Heart right ventricle (tissue), 16 donors: ENCODE measurements around the gene PPM1N. TPM values are rescaled to one million over a fixed set of nuclear protein-coding genes. Genes with fewer than 3 reads are reported as not detected.

ENCODE experiments used
- ATAC-seq, 8 donors: fragments of 200-7000 bp; cut with Tn5 transposase; one replicate each; pipeline ENCODE4 v1.9.1; 2020; ENCODE audit warnings: mild to moderate bottlenecking in 8 of 8, moderate library complexity in 8 of 8, moderate number of reproducible peaks in 1 of 8
- DNase-seq, 2 donors: peaks; one replicate each; pipeline ENCODE4 v3.0.0-alpha.2; 2020
- H3K27ac ChIP-seq, 10 donors: fragments of 200-600 bp; sonication (generic) in 2 of 10; one replicate each; pipeline versions ENCODE4 v1.5.0 to v1.8.0; 2020 to 2022; ENCODE audit warnings: mild to moderate bottlenecking in 3 of 10
- H3K27me3 ChIP-seq, 7 donors: fragments of 200-600 bp; one replicate each; pipeline ENCODE4 v1.8.0; 2021 to 2022; ENCODE audit warnings: mild to moderate bottlenecking in 2 of 7
- H3K36me3 ChIP-seq, 9 donors: fragments of 200-600 bp; sonication (generic) in 1 of 9; one replicate each; pipeline versions ENCODE4 v1.5.0 to v1.8.0; 2020 to 2022; ENCODE audit warnings: mild to moderate bottlenecking in 2 of 9
- H3K4me1 ChIP-seq, 9 donors: fragments of 200-600 bp; sonication (generic) in 1 of 9; one replicate each; pipeline versions ENCODE4 v1.5.0 to v1.8.0; 2020 to 2022; ENCODE audit warnings: mild to moderate bottlenecking in 4 of 9
- H3K4me3 ChIP-seq, 10 donors: fragments of 200-600 bp; sonication (generic) in 2 of 10; one replicate each; pipeline versions ENCODE4 v1.5.0 to v1.8.0; 2020 to 2022; ENCODE audit warnings: mild to moderate bottlenecking in 7 of 10, moderate library complexity in 2 of 10
- H3K9me3 ChIP-seq, 11 donors: fragments of 200-600 bp in 10 of 11; sonication (generic) in 2 of 11; one replicate each; pipeline versions ENCODE4 v1.5.0 to v1.8.0; 2013 to 2022; ENCODE audit warnings: mild to moderate bottlenecking in 2 of 11, control low read depth in 1 of 11, moderate library complexity in 1 of 11
- WGBS, 2 donors: extraction: QIAGEN DNeasy Blood & Tissue Kit; methylation state at CpG; one replicate each; pipeline ENCODE4 v1.1.7; 2013; ENCODE audit warnings: inconsistent platforms in 1 of 2; 5-methylcytosine and 5-hydroxymethylcytosine counted together
- intact Hi-C, 10 donors: fragments of 100-400 bp; cut with DNase I; formaldehyde crosslinking; loops; one replicate each; pipeline versions ENCODE4 v1.11.1 to v1.14.2; 2022
- polyA plus RNA-seq, 2 donors: library from polyadenylated mRNA; stranded (reverse); fragments of 200-250 nt; gene quantifications; one replicate each; pipeline ENCODE4 v1.2.3, GENCODE V29; 2013
- total RNA-seq, 10 donors: library from RNA; stranded (reverse); fragmentation: NEBNext Ultra II Directional in 3 of 10; extraction: Animal tissue kit (Norgen Biotek cat#: 25700) in 3 of 10; gene quantifications; one replicate each; pipeline versions ENCODE4 v1.2.1 to v1.2.4, GENCODE V29; 2021 to 2023
- TF ChIP-seq, protein P1 (sequence below), 9 donors: fragments of 200-600 bp; sonication (generic) in 2 of 9; IDR thresholded peaks; one replicate each; pipeline versions ENCODE4 v1.5.0 to v1.8.0; 2021 to 2022; ENCODE audit warnings: antibody characterized with exemption in 9 of 9, mild to moderate bottlenecking in 5 of 9, moderate library complexity in 1 of 9
- donor health status: Arrhythmogenic right ventricular cardiomyopathy.
- donor health status: ischemic (EF 13 %, LVEDD 7.1; RV severe dilation, severe dysfunction).
- donor health status: healthy with polysubstance abuse.
- donor health status: DM: no; HTN: yes; CAD: no.
- donor health status: DM: no; HTN: no; CAD: no.
- donor health status: ischemic (EF 25% LVEDD 6.9; RV normal size, moderate dysfunction).
- donor health status: ischemic (EF 25% LVEDD 5.7; RV mildly dilated, moderate dysfunction).
- donor health status: healthy.
- donor health status: DM: yes; HTN: yes; CAD: no.
- donor health status: Ischemic cardiomyopathy.
- donor health status: ischemic (EF 35%, LVEDD 5.7; RV mildly dilated, moderate dysfunction).
- donor health status: nonischemic (EF 11% LVEDD 7.7; RV severe dilation, severe dysfunction).
- donor health status: DM: yes; HTN: yes; CAD: no.
- donor health status: PGD.
- donor health status: ischemic (EF 29% LVEDD 5.4; RV normal size, mild dysfunction).
- donor health status: nonischemic (EF 23%, LVEDD 6.1; RV moderate dilation, normal function).

Gene PPM1N
- total and polyA plus RNA-seq, 12 donors: 0.32 to 3.6 (median 0.57) TPM; not detected in 5

- H3K4me3 ChIP-seq: peak overlapping the region; percentile 36 to 73 (median 69)
- peak overlapping the region in 9 of 10 donors; percentile 54 to 87 (median 68) for H3K27ac ChIP-seq
- TF ChIP-seq, protein P1, sequence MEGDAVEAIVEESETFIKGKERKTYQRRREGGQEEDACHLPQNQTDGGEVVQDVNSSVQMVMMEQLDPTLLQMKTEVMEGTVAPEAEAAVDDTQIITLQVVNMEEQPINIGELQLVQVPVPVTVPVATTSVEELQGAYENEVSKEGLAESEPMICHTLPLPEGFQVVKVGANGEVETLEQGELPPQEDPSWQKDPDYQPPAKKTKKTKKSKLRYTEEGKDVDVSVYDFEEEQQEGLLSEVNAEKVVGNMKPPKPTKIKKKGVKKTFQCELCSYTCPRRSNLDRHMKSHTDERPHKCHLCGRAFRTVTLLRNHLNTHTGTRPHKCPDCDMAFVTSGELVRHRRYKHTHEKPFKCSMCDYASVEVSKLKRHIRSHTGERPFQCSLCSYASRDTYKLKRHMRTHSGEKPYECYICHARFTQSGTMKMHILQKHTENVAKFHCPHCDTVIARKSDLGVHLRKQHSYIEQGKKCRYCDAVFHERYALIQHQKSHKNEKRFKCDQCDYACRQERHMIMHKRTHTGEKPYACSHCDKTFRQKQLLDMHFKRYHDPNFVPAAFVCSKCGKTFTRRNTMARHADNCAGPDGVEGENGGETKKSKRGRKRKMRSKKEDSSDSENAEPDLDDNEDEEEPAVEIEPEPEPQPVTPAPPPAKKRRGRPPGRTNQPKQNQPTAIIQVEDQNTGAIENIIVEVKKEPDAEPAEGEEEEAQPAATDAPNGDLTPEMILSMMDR (IDR thresholded peaks at IDR 0.05): no peak
- H3K36me3 ChIP-seq: peaks cover 0 to 9% (median 0%) of the 10 kb centered on the region in 9 donors
- no peaks in the 10 kb centered on the region for H3K9me3 ChIP-seq
- ATAC-seq: peak; percentile 53 to 78 (median 66)
- DNase-seq: peak; percentile 65 to 76
- 4 to 13% methylated on average over 32 of the region's 32 CpGs for WGBS, 2 donors
- H3K27me3 ChIP-seq: peaks cover 0 to 31% (median 0%) of the 10 kb centered on the region in 7 donors
- peaks cover 3 to 40% (median 34%) of the 10 kb centered on the region in 9 donors for H3K4me1 ChIP-seq
- intact Hi-C loops: loop anchor here in 3 of 10 donors (10.0 kb wide), 1 partner anchor 152 kb away; no protein-coding TSS in a partner anchor
Observed at GRCh38 chr19:45492627-45493470, 5.4 kb upstream of the PPM1N start.

- TF ChIP-seq, protein P1 (IDR thresholded peaks at IDR 0.05): no peak
- H3K9me3 ChIP-seq: no peaks in the 10 kb centered on the region
- intact Hi-C loops: loop anchor here in 3 of 10 donors (10.0 kb wide), 1 partner anchor 150 kb away; no protein-coding TSS in a partner anchor
- H3K27me3 ChIP-seq: peaks cover 0 to 46% (median 13%) of the 10 kb centered on the region in 7 donors
- no peak for DNase-seq
- no peak overlapping the region for H3K27ac ChIP-seq
- H3K4me3 ChIP-seq: no peak overlapping the region
- peaks cover 10 to 55% (median 49%) of the 10 kb centered on the region in 9 donors for H3K4me1 ChIP-seq
- no peaks in the 10 kb centered on the region for H3K36me3 ChIP-seq
- 93 to 95% methylated on average over 38 to 39 of the region's 39 CpGs for WGBS, 2 donors
- ATAC-seq: no peak
Observed at GRCh38 chr19:45494261-45494916, 3.9 kb upstream of the PPM1N start.

DNA sequence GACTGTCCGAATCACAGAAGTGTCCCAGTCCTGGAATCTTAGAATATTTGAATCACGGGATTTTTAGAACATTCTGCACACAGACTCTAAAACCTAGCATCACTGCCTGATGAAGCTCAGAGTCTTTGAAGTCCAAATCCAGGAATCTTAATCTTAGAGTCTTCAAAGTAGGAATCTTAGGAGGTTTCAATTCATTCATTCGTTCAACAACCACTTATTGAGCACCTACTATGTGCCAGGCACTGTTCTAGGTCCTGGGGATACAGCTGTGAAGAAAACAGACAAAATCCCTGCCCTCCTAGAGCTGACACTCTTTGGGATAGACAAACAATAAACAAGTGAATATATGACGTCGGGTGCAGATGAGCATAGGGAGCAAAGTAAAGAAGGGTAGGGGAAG lies 3.1 kb upstream of the PPM1N start:
- intact Hi-C loops: loop anchor here in 3 of 10 donors (10.0 kb wide), 1 partner anchor 150 kb away; no protein-coding TSS in a partner anchor
- Histone ChIP-seq H3K36me3 (no peaks in the 10 kb centered on the region), H3K27me3 (peaks cover 0 to 52% (median 20%) of the 10 kb centered on the region in 7 donors), H3K9me3 (no peaks in the 10 kb centered on the region), H3K27ac (no peak overlapping the region), H3K4me3 (no peak overlapping the region), H3K4me1 (peaks cover 10 to 60% (median 52%) of the 10 kb centered on the region in 9 donors)
- ATAC-seq: no peak
- 91 to 92% methylated on average over 5 of the region's 5 CpGs for WGBS, 2 donors
- TF ChIP-seq, protein P1 (IDR thresholded peaks at IDR 0.05): no peak
- no peak for DNase-seq

DNA sequence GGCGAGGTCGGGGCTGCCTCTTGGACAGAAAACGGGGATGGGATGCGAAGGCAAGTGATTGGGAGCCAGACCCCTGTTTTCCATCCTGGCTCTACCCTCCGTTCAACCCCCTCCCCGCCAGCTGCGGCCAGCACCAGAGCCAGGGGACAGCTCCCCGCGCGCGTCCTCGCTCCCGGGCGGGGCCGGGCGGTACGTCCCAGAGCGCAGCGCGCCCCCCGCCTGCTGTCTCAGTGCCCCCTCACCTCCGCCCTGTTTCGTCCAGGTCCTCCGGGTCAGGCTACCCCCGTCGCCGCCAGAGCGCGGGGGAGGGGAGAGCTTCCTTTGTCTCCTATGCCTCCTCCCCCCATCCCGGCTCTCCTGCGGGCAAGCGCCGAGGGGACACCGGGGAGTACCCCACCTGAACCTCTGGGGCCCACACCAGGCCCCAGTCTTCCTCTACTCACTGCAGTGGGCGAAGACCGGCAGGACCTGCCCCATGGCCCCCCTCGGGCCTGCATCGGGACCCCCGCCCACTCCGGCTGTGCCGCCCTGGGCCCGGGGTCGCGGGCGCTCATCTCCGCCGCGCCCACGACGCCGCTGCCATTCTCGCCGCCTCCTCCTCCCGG lies 1.8 kb upstream of the PPM1N start:
- DNase-seq: peak in 1 of 2 donors; percentile 57
- Histone ChIP-seq H3K4me3 (peak overlapping the region; percentile 44 to 86 (median 73)), H3K27me3 (peaks cover 0 to 52% (median 24%) of the 10 kb centered on the region in 7 donors), H3K36me3 (no peaks in the 10 kb centered on the region), H3K9me3 (no peaks in the 10 kb centered on the region), H3K27ac (peak overlapping the region in 5 of 10 donors; percentile 19 to 68 (median 47)), H3K4me1 (peaks cover 10 to 66% (median 52%) of the 10 kb centered on the region in 9 donors)
- peak; percentile 13 to 39 (median 30) for ATAC-seq
- TF ChIP-seq, protein P1 (IDR thresholded peaks at IDR 0.05): no peak
- 1% methylated on average over 47 to 54 of the region's 54 CpGs for WGBS, 2 donors
- intact Hi-C loops: loop anchor here in 3 of 10 donors (10.0 kb wide), 1 partner anchor 148 kb away; no protein-coding TSS in a partner anchor
